Trophoblast cell (in vitro differentiated cells and primary cell): ENCODE results near the gene PPP1R1C.
"Not testable (repeated sequence)": the region's sequence is repeated elsewhere in the genome, so short reads cannot be mapped to it uniquely, and the experiment has no call there.

Experiments
- DNase-seq, 2 donors: peaks; one replicate each; pipeline ENCODE4 v3.0.0-alpha.2; 2016
- H2AFZ ChIP-seq: 2 replicates; pipeline ENCODE4 v1.6.1; 2013; ENCODE audit warnings: low read length, moderate library complexity, mild to moderate bottlenecking; ENCODE audit not compliant: insufficient read depth, poor library complexity
- H2AK5ac ChIP-seq: 2 replicates; pipeline ENCODE4 v1.6.1; 2013; ENCODE audit warnings: mild to moderate bottlenecking, low read length
- H2BK120ac ChIP-seq: 2 replicates; pipeline ENCODE4 v1.6.1; 2013; ENCODE audit warnings: low read length, mild to moderate bottlenecking, moderate library complexity; ENCODE audit not compliant: insufficient read depth, poor library complexity
- H2BK12ac ChIP-seq: 2 replicates; pipeline ENCODE4 v1.6.1; 2013; ENCODE audit warnings: mild to moderate bottlenecking, low read length, moderate library complexity
- H2BK5ac ChIP-seq: 2 replicates; pipeline ENCODE4 v1.6.1; 2013; ENCODE audit warnings: low read length, low read depth, moderate library complexity, mild to moderate bottlenecking; ENCODE audit not compliant: poor library complexity
- H3K14ac ChIP-seq: 2 replicates; pipeline ENCODE4 v1.6.1; 2013; ENCODE audit warnings: mild to moderate bottlenecking, low read length
- H3K18ac ChIP-seq: 2 replicates; pipeline ENCODE4 v1.6.1; 2013; ENCODE audit warnings: mild to moderate bottlenecking, low read length
- H3K23ac ChIP-seq: 2 replicates; pipeline ENCODE4 v1.6.1; 2013; ENCODE audit warnings: low read length
- H3K27ac ChIP-seq: 2 replicates; pipeline ENCODE4 v1.5.1; 2013; ENCODE audit warnings: low read depth, mild to moderate bottlenecking, inconsistent platforms, low read length, moderate library complexity
- H3K27me3 ChIP-seq: 2 replicates; pipeline ENCODE4 v1.6.1; 2013; ENCODE audit warnings: inconsistent platforms, mild to moderate bottlenecking, low read length, moderate library complexity; ENCODE audit not compliant: insufficient read depth
- H3K36me3 ChIP-seq, 2 experiments: 1 replicate in 1 of 2; 2 replicates in 1 of 2; pipeline ENCODE4 v1.6.1; 2013; ENCODE audit warnings: low read length in 2 of 2, mild to moderate bottlenecking in 2 of 2, moderate library complexity in 1 of 2; ENCODE audit not compliant: insufficient read depth in 2 of 2, control insufficient read depth in 1 of 2
- H3K4ac ChIP-seq: 2 replicates; pipeline ENCODE4 v1.6.1; 2013; ENCODE audit warnings: low read depth, mild to moderate bottlenecking, low read length, moderate library complexity
- H3K4me1 ChIP-seq, 2 experiments: 1 replicate in 1 of 2; 2 replicates in 1 of 2; pipeline ENCODE4 v1.6.1; 2013; ENCODE audit warnings: low read length in 2 of 2, mild to moderate bottlenecking in 2 of 2, moderate library complexity in 1 of 2; ENCODE audit not compliant: insufficient read depth in 2 of 2, control insufficient read depth in 1 of 2
- H3K4me2 ChIP-seq: 2 replicates; pipeline ENCODE4 v1.6.1; 2013; ENCODE audit warnings: inconsistent platforms, mild to moderate bottlenecking, low read length, moderate library complexity
- H3K4me3 ChIP-seq: 2 replicates; pipeline ENCODE4 v1.5.1; 2013; ENCODE audit warnings: mild to moderate bottlenecking, low read depth, low read length, inconsistent platforms
- H3K79me1 ChIP-seq: one replicate; pipeline ENCODE4 v1.6.1; 2013; ENCODE audit warnings: low read length
- H3K79me2 ChIP-seq: 2 replicates; pipeline ENCODE4 v1.6.1; 2013; ENCODE audit warnings: low read length, mild to moderate bottlenecking; ENCODE audit not compliant: control insufficient read depth, insufficient read depth, poor library complexity
- H3K9ac ChIP-seq: 2 replicates; pipeline ENCODE4 v1.6.1; 2013; ENCODE audit warnings: mild to moderate bottlenecking, low read length
- H3K9me3 ChIP-seq: 2 replicates; pipeline ENCODE4 v1.6.1; 2013; ENCODE audit warnings: low read depth, mild to moderate bottlenecking, control low read depth, inconsistent platforms, low read length; ENCODE audit not compliant: insufficient read depth
- H4K12ac ChIP-seq: 2 replicates; pipeline ENCODE4 v1.6.1; 2013; ENCODE audit warnings: low read depth, mild to moderate bottlenecking, low read length, moderate library complexity
- H4K8ac ChIP-seq: 2 replicates; pipeline ENCODE4 v1.6.1; 2013; ENCODE audit warnings: low read depth, mild to moderate bottlenecking, low read length, moderate library complexity
- H4K91ac ChIP-seq: one replicate; pipeline ENCODE4 v1.6.1; 2013; ENCODE audit warnings: low read depth, mild to moderate bottlenecking, low read length, moderate library complexity
- WGBS: extraction: QIAGEN DNeasy Blood & Tissue Kit; methylation state at CpG from one replicate; pipeline ENCODE4 v1.1.7; 2013; ENCODE audit warnings: missing lambda C conversion rate; ENCODE audit not compliant: insufficient read length, insufficient coverage; ENCODE audit errors: extremely low coverage; 5-methylcytosine and 5-hydroxymethylcytosine counted together

PPP1R1C gene

GRCh38 chr2:181959508-181959907 lies 26.1 kb upstream of the PPP1R1C start:
- H3K23ac ChIP-seq, result no peak overlapping the region
- no peak overlapping the region for H3K4me3 ChIP-seq
- no peak overlapping the region for H4K12ac ChIP-seq
- no peak overlapping the region for H2AFZ ChIP-seq
- no peaks in the 10 kb centered on the region for H3K4me1 ChIP-seq
- H2BK12ac ChIP-seq, result no peak overlapping the region
- no peak overlapping the region for H3K14ac ChIP-seq
- no peak overlapping the region for H2BK120ac ChIP-seq
- no peaks in the 10 kb centered on the region for H3K79me2 ChIP-seq
- H3K79me1 ChIP-seq, result no peaks in the 10 kb centered on the region
- no peak overlapping the region for H3K4me2 ChIP-seq
- no peaks in the 10 kb centered on the region for H3K9me3 ChIP-seq
- no peak for DNase-seq
- H3K27me3 ChIP-seq, result no peaks in the 10 kb centered on the region
- H2BK5ac ChIP-seq, result no peak overlapping the region
- no peak overlapping the region for H2AK5ac ChIP-seq
- H4K8ac ChIP-seq, result no peak overlapping the region
- H3K4ac ChIP-seq, result no peak overlapping the region
- no peak overlapping the region for H3K27ac ChIP-seq
- no peak overlapping the region for H4K91ac ChIP-seq
- H3K36me3 ChIP-seq, result peaks cover 0 to 3% of the 10 kb centered on the region in 2 experiments
- H3K9ac ChIP-seq, result no peak overlapping the region
- no peak overlapping the region for H3K18ac ChIP-seq

DNA sequence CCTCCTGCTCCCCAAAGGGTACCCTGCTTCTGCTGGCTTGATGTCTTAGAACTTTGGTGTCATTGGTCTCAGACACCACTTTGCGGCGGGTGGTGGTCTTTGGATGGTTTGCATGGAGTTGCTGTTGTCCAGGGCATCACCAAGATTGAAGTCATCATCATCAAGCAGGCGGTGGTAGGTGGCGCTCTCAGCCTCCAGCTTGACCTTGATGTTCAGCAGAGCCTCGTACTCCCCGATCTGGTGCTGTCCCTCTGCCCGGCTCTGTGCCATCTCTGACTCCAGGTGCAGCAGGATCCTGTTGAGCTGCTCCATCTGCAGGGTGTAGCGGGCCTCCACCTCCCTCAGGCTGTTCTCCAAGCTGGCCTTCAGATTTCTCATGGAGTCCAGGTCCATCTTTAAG lies 24.5 kb upstream of the PPP1R1C start:
- H3K9me3 ChIP-seq, H3K14ac ChIP-seq: not testable (repeated sequence)
- no CpG with 5 or more reads among the region's 8 CpGs for WGBS

DNA sequence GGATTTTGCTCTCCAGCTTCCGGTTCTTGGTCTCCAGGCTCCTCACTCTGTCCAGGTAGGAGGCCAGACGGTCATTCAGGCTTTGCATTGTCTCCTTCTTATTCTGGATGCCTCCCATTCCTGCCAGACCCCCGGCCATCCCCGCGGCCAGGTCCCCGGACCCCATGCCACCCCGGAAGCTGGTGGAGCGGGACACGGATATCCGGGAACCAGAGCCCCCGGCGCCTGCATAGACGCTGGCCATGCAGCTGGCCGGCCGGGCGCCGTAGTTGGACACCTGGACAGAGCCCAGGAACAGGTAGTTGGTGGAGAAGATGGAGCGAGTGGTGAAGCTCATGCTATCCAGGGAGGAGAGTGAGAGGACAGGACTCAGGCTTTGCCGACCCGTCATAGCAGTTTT lies 23.5 kb upstream of the PPP1R1C start:
- Histone ChIP-seq H3K4me2 (no peak overlapping the region), H2BK120ac (no peak overlapping the region), H3K79me2 (no peaks in the 10 kb centered on the region), H2BK12ac (no peak overlapping the region), H3K23ac (no peak overlapping the region), H4K91ac (no peak overlapping the region), H3K9me3 (no peaks in the 10 kb centered on the region), H3K79me1 (no peaks in the 10 kb centered on the region), H4K8ac (no peak overlapping the region), H3K27me3 (no peaks in the 10 kb centered on the region), H2AFZ (no peak overlapping the region), H3K4ac (no peak overlapping the region), H3K9ac (no peak overlapping the region), H2BK5ac (no peak overlapping the region), H3K18ac (no peak overlapping the region), H3K4me1 (no peaks in the 10 kb centered on the region), H4K12ac (no peak overlapping the region), H3K27ac (no peak overlapping the region), H2AK5ac (no peak overlapping the region), H3K14ac (no peak overlapping the region), H3K36me3 (peaks cover 0 to 3% of the 10 kb centered on the region in 2 experiments), H3K4me3 (no peak overlapping the region)
- WGBS, result no CpG with 5 or more reads among the region's 20 CpGs
- DNase-seq, result no peak

More for the DNA sequence above, 24.5 kb upstream of the PPP1R1C start:
- not testable (repeated sequence) for H3K4me3 ChIP-seq, H3K4me1 ChIP-seq, H3K4me2 ChIP-seq, H3K36me3 ChIP-seq, H3K79me1 ChIP-seq, H3K18ac ChIP-seq, H3K27ac ChIP-seq, H3K4ac ChIP-seq, H3K27me3 ChIP-seq, H3K79me2 ChIP-seq, H2BK120ac ChIP-seq, H2AFZ ChIP-seq, H3K23ac ChIP-seq, H2BK5ac ChIP-seq, H2AK5ac ChIP-seq, H4K12ac ChIP-seq, DNase-seq, H4K91ac ChIP-seq, H4K8ac ChIP-seq, H3K9ac ChIP-seq, H2BK12ac ChIP-seq

DNA sequence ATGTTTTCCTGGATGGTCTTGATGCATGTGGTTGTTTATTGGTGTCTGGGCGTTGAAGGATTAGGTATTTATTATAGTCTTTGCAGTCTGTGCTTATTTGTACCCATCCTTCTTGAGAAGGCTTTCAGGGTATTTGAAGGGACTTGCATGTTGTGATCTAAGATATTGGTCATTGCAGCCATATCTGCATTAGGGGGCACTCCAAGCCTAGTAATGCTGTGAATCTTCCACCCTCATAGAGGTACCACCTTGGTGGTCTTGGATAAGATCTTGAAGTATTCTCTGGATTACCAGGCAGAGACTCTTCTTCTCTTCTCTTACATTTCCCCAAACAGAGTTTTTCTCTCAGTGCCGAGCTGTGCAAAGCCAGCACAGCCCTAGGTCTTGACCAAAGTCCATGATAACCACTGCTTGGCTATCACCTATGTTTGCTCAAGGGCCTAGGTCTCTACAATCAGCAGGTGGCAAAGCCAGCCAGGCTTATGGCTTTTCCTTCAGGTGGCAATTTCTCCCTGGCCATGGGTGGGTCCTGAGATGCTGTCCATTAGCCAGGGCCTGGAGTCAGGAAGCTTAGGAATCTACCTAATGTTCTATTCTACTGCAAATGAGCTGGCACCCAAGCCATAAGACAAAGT lies 15.4 kb upstream of the PPP1R1C start:
- H2BK12ac ChIP-seq, result no peak overlapping the region
- WGBS, result no CpG with 5 or more reads among the region's 2 CpGs
- H3K27me3 ChIP-seq, result no peaks in the 10 kb centered on the region
- H3K4ac ChIP-seq, result no peak overlapping the region
- no peak overlapping the region for H2BK5ac ChIP-seq
- H3K23ac ChIP-seq, result no peak overlapping the region
- H3K4me3 ChIP-seq, result no peak overlapping the region
- H4K12ac ChIP-seq, result no peak overlapping the region
- no peak overlapping the region for H2AFZ ChIP-seq
- no peak overlapping the region for H3K4me2 ChIP-seq
- DNase-seq, result no peak
- no peak overlapping the region for H3K9ac ChIP-seq
- no peaks in the 10 kb centered on the region for H3K79me1 ChIP-seq
- no peak overlapping the region for H3K14ac ChIP-seq
- H3K18ac ChIP-seq, result no peak overlapping the region
- no peak overlapping the region for H4K8ac ChIP-seq
- H3K9me3 ChIP-seq, result no peaks in the 10 kb centered on the region
- H2AK5ac ChIP-seq, result no peak overlapping the region
- no peak overlapping the region for H2BK120ac ChIP-seq
- no peaks in the 10 kb centered on the region for H3K36me3 ChIP-seq
- no peak overlapping the region for H4K91ac ChIP-seq
- H3K4me1 ChIP-seq, result no peaks in the 10 kb centered on the region
- H3K27ac ChIP-seq, result no peak overlapping the region
- no peaks in the 10 kb centered on the region for H3K79me2 ChIP-seq
